ENCODE measurements around the gene PSPN.

DNA sequence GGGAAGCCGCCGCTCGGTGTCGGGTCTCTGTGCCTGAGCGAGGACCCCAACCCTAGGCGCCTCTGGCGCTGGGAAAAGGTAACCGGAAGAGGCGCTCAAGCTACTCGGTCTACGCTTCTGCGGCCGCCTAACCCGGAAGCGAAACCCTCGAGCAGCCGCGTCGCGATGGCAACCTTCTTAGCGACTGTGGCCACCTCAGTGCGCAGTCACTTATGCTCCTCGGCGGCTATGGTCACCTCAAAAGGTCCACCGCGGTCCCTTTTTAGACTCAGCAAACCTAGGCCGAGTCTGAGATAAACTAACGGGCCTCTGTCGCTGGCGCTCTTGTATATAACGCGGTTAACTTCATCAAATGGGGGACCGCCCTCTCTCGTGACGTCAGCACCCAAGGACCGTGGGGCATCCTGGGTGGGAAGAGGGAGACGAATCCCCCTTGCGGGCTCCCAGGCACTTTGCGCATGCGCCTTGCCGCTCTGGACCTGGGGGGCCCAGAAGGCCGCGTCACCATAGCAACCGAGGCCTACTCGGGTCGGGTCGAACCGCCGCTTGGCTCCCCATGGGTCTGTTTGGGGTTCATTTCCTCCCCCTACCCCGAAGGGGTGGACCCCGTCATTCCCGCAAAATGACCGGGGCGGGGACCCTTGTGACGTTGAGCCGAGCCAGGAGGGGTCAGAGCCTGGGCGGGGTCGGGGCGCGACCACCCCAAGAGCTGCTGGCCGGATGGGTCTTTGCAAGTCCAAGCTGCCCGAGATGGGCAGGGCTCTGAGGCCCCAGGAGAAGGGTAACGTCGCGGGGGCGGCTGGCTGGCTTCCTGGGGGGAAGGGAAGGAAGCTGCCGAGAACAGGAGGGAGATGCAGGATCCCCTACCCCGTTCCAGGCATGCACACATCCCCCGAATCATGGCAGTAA, 17.6 kb upstream of the PSPN start, which contains the start of gene GTF2F1:
- TF ChIP-seq CTCF (IDR thresholded peaks at IDR 0.05; ENCODE audit: low read depth, low read length) (peak; percentile 19), EZH2phosphoT487 (IDR thresholded peaks at IDR 0.05; ENCODE audit: low read depth) (no peak)

Data from OCI-LY3 (cell line).